ENCODE measurements around the gene CEACAM1.

CEACAM1 gene

DNA sequence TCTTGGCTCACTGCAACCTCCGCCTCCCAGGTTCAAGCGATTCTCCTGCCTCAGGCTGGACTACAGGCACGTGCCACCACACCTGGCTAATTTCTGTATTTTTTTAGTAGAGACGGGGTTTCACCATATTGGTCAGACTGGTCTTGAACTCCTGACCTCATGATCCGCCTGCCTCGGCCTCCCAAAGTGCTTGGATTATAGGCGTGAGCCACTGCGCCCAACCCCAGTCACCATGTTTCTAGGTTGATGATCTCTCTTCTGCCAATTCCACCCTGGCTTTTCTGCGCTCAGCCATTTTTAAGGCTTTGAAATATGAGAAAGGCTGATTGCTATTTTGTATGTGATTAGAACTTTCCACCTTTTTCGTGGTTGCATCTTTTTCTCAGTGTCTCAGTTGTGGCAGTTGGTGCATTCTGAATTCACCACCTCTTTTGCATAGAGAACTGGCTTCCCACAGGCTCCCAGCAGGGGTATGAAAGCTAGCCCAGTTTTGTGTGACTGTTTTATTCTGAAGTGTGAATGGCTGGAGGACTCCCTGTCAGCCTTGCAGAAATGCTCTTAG lies 15.5 kb downstream of the CEACAM1 start:
- TF ChIP-seq TOX (CRISPR knock-in tag; IDR thresholded peaks at IDR 0.05; ENCODE audit: borderline replicate concordance) (no peak), ZFP3 (CRISPR knock-in tag; IDR thresholded peaks at IDR 0.05) (no peak), BACH2 (CRISPR knock-in tag; IDR thresholded peaks at IDR 0.05; ENCODE audit: borderline replicate concordance) (no peak), OSR1 (CRISPR knock-in tag; IDR thresholded peaks at IDR 0.05) (no peak), ZNF70 (CRISPR knock-in tag; IDR thresholded peaks at IDR 0.05) (no peak), RARB (CRISPR knock-in tag; IDR thresholded peaks at IDR 0.05) (no peak)
- TF ChIP-seq, protein P1, sequence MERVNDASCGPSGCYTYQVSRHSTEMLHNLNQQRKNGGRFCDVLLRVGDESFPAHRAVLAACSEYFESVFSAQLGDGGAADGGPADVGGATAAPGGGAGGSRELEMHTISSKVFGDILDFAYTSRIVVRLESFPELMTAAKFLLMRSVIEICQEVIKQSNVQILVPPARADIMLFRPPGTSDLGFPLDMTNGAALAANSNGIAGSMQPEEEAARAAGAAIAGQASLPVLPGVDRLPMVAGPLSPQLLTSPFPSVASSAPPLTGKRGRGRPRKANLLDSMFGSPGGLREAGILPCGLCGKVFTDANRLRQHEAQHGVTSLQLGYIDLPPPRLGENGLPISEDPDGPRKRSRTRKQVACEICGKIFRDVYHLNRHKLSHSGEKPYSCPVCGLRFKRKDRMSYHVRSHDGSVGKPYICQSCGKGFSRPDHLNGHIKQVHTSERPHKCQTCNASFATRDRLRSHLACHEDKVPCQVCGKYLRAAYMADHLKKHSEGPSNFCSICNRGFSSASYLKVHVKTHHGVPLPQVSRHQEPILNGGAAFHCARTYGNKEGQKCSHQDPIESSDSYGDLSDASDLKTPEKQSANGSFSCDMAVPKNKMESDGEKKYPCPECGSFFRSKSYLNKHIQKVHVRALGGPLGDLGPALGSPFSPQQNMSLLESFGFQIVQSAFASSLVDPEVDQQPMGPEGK (CRISPR knock-in tag; IDR thresholded peaks at IDR 0.05; ENCODE audit: borderline replicate concordance): no peak
- ATAC-seq: no peak

DNA sequence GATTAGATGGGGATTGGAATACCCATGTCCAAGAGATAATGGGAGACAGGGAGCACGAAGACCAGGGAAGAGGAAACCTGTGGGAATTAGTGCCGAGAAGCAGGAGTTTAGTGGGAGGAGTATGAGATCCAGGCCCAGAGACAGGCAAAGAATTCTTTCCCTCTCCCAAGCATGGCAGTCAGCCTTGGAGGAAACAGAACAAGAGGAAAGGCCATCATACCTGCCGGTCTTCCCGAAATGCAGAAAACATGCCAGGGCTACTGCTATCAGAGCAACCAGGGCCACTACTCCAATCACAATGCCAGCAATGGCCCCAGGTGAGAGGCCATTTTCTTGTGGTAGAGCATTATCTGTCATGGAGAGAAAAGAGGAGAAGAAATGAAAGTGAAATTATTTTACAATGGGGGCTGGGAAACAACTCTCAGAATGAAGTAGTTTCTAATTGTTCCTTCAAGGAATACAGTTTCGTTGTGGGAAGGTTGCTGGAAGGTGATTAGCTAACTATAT lies 16.1 kb downstream of the CEACAM1 start:
- ATAC-seq: no peak
- TF ChIP-seq CSRNP3 (CRISPR knock-in tag; IDR thresholded peaks at IDR 0.05) (no peak), OSR1 (CRISPR knock-in tag; IDR thresholded peaks at IDR 0.05) (no peak), ZNF565 (CRISPR knock-in tag; conservative IDR thresholded peaks at IDR 0.05; ENCODE audit: low read depth) (no peak), TCF4 (CRISPR knock-in tag; IDR thresholded peaks at IDR 0.05; ENCODE audit: borderline replicate concordance) (no peak), BACH2 (CRISPR knock-in tag; IDR thresholded peaks at IDR 0.05; ENCODE audit: borderline replicate concordance) (no peak), TOX (CRISPR knock-in tag; IDR thresholded peaks at IDR 0.05; ENCODE audit: borderline replicate concordance) (no peak), GLIS3 (CRISPR knock-in tag; IDR thresholded peaks at IDR 0.05) (no peak), ARNTL (CRISPR knock-in tag; IDR thresholded peaks at IDR 0.05; ENCODE audit: borderline replicate concordance, low read depth) (no peak), ZNF70 (CRISPR knock-in tag; IDR thresholded peaks at IDR 0.05) (no peak), POU6F1 (CRISPR knock-in tag; IDR thresholded peaks at IDR 0.05; ENCODE audit: borderline replicate concordance, low read depth) (no peak), ZFP3 (CRISPR knock-in tag; IDR thresholded peaks at IDR 0.05) (no peak), ISL1 (CRISPR knock-in tag; IDR thresholded peaks at IDR 0.05) (no peak), PPARA (CRISPR knock-in tag; IDR thresholded peaks at IDR 0.05; ENCODE audit: borderline replicate concordance) (no peak)
- TF ChIP-seq, protein P1 (CRISPR knock-in tag; IDR thresholded peaks at IDR 0.05; ENCODE audit: borderline replicate concordance): no peak

- ATAC-seq: no peak
- TF ChIP-seq ZNF70 (CRISPR knock-in tag; IDR thresholded peaks at IDR 0.05): no peak
- TF ChIP-seq, protein P1 (CRISPR knock-in tag; IDR thresholded peaks at IDR 0.05; ENCODE audit: borderline replicate concordance): no peak
- no peak for TF ChIP-seq ZNF565 (CRISPR knock-in tag; conservative IDR thresholded peaks at IDR 0.05; ENCODE audit: low read depth)
- TF ChIP-seq SNAI2 (CRISPR knock-in tag; IDR thresholded peaks at IDR 0.05): no peak
- TF ChIP-seq ZFP3 (CRISPR knock-in tag; IDR thresholded peaks at IDR 0.05): no peak
- no peak for TF ChIP-seq TOX (CRISPR knock-in tag; IDR thresholded peaks at IDR 0.05; ENCODE audit: borderline replicate concordance)
- no peak for TF ChIP-seq ZNF8 (CRISPR knock-in tag; IDR thresholded peaks at IDR 0.05)
Measured at GRCh38 chr19:42511340-42511739, 16.9 kb downstream of the CEACAM1 start.
